GM12878 (cell line): ENCODE measurements around the gene ESCO1. TPM values are rescaled to one million over a fixed set of nuclear protein-coding genes. Genes with fewer than 3 reads are reported as not detected.
"Not testable (repeated sequence)": the region's sequence is repeated elsewhere in the genome, so short reads cannot be mapped to it uniquely, and the experiment has no call there.

ENCODE experiments used
- ATAC-seq: fragments of 200-7000 bp; cut with Tn5 transposase; 3 replicates; pipeline ENCODE4 v1.9.1; 2020; ENCODE audit warnings: mild to moderate bottlenecking, moderate library complexity
- BruUV-seq: library from RNA; stranded (reverse); fragments of 400-500 nt; replicated peaks from 2 replicates; lab custom pipeline; 2021; lab: Mats Ljungman, UMichigan
- CTCF ChIA-PET: fragments of 300-600 bp; sonication (Branson Sonifier 250); formaldehyde crosslinking; extraction: SDS; loops from one replicate; lab custom pipeline; 2021; ENCODE audit warnings: inconsistent platforms; lab: Yijun Ruan, JAX
- POLR2A ChIA-PET: fragments of 350-600 bp; formaldehyde crosslinking; extraction: SDS; loops from one replicate; lab custom pipeline; 2021; ENCODE audit warnings: inconsistent platforms; lab: Charles Lee
- RAD21 ChIA-PET: fragments of 300-600 bp; sonication (Branson Sonifier 250); formaldehyde crosslinking; loops from one replicate; lab custom pipeline; 2023; ENCODE audit warnings: antibody characterized with exemption; ENCODE audit not compliant: unreplicated experiment; lab: Charles Lee
- SMC1A ChIA-PET: fragments of 300-600 bp; sonication (Branson Sonifier 250); formaldehyde crosslinking; loops from one replicate; lab custom pipeline; 2023; ENCODE audit not compliant: unreplicated experiment, uncharacterized antibody; lab: Charles Lee
- DNase-seq: peaks from one replicate; pipeline ENCODE4 v3.0.0-alpha.2; 2011; ENCODE audit warnings: low read depth, low spot score
- FAIRE-seq: peaks from 3 replicates; lab custom pipeline; 2011; peaks lifted over from hg19 to GRCh38; lab: Jason Lieb, UNC
- H2AFZ ChIP-seq: 2 replicates; pipeline ENCODE4 v1.6.0; 2011; ENCODE audit warnings: low read depth, low read length, control low read depth; ENCODE audit not compliant: control insufficient read depth
- H3K27ac ChIP-seq: 2 replicates; pipeline ENCODE4 v1.5.1; 2011; ENCODE audit warnings: control low read depth; ENCODE audit not compliant: control insufficient read depth, insufficient read depth
- H3K27me3 ChIP-seq, 2 experiments: replicated peaks in 1 of 2; 2 replicates each; pipeline versions ENCODE4 v1.6.0 to v1.6.1; 2011; ENCODE audit warnings: low read length in 1 of 2; ENCODE audit not compliant: control insufficient read depth in 2 of 2, insufficient read depth in 2 of 2
- H3K36me3 ChIP-seq, 2 experiments: 2 replicates each; pipeline ENCODE4 v1.5.1; 2011; ENCODE audit warnings: low read length in 1 of 2; ENCODE audit not compliant: control insufficient read depth in 2 of 2, insufficient read depth in 2 of 2
- H3K4me1 ChIP-seq: 2 replicates; pipeline ENCODE4 v1.6.1; 2011; ENCODE audit warnings: mild to moderate bottlenecking, low read length, moderate library complexity, mixed read lengths; ENCODE audit not compliant: control insufficient read depth, insufficient read depth
- H3K4me2 ChIP-seq: 2 replicates; pipeline ENCODE4 v1.6.0; 2011; ENCODE audit warnings: control low read depth; ENCODE audit not compliant: control insufficient read depth, insufficient read depth
- H3K4me3 ChIP-seq: fragments of 200-600 bp; sonication (generic); 2 replicates; pipeline ENCODE4 v1.5.1; 2016
- H3K79me2 ChIP-seq: 2 replicates; pipeline ENCODE4 v1.6.0; 2011; ENCODE audit warnings: low read length; ENCODE audit not compliant: control insufficient read depth, insufficient read depth
- H3K9ac ChIP-seq: 2 replicates; pipeline ENCODE4 v1.8.0; 2011; ENCODE audit warnings: low read length, control low read depth, mixed read lengths; ENCODE audit not compliant: control insufficient read depth, insufficient read depth
- H3K9me3 ChIP-seq: replicated peaks from 3 replicates; pipeline ENCODE4 v1.5.1; 2011; ENCODE audit warnings: mild to moderate bottlenecking, low read length; ENCODE audit not compliant: control insufficient read depth, insufficient read depth
- H4K20me1 ChIP-seq: 2 replicates; pipeline ENCODE4 v1.6.0; 2011; ENCODE audit not compliant: control insufficient read depth, insufficient read depth
- MLLT1 ChIP-seq: fragments of 450-650 bp; IDR thresholded peaks from 2 replicates; pipeline ENCODE4 v1.6.1; 2016; ENCODE audit warnings: mild to moderate bottlenecking
- ZNF384 ChIP-seq: IDR thresholded peaks from 2 replicates; pipeline ENCODE4 v1.6.1; 2012; ENCODE audit warnings: low read depth, mild to moderate bottlenecking, low read length, improper control_type of control experiment, borderline replicate concordance
- WGBS: methylation state at CpG from one replicate; pipeline ENCODE4 v1.1.6; 2016; ENCODE audit warnings: low lambda C conversion rate; ENCODE audit not compliant: insufficient replicate concordance, insufficient coverage; ENCODE audit errors: missing lambda C conversion rate; 5-methylcytosine and 5-hydroxymethylcytosine counted together
- in situ Hi-C: fragments of 300-500 bp; cut with MboI; formaldehyde crosslinking; loops from 9 replicates; pipeline ENCODE4 v1.14.3; 2018; ENCODE audit warnings: mixed read lengths
- intact Hi-C: fragments of 100-400 bp; cut with micrococcal nuclease; formaldehyde crosslinking; loops from one replicate; pipeline ENCODE4 v1.14.2; 2022; ENCODE audit not compliant: unreplicated experiment
- polyA plus RNA-seq, 11 experiments: library from polyadenylated mRNA; depleted of rRNA in 4 of 11; unstranded in 6 of 11; stranded (reverse) in 5 of 11; fragments of >200 nt; fragmentation: Nextera tagmentation in 4 of 11; fragmentation: Illumina TruSeq in 1 of 11; extraction: Ambion mirVana in 4 of 11; extraction: Trizol in 1 of 11; gene quantifications; 1 replicate in 1 of 11; 2 replicates in 10 of 11; pipeline versions ENCODE4 v1.2.1 to v1.2.3, GENCODE V29; 2011 to 2016; ENCODE audit warnings: inconsistent platforms in 2 of 11, missing spikeins in 2 of 11, low read depth in 1 of 11
- total RNA-seq, 4 experiments: library from RNA; depleted of rRNA in 3 of 4; stranded (reverse); fragments of >200 nt in 3 of 4; fragmentation: Illumina TruSeq in 1 of 4; extraction: Trizol in 1 of 4; gene quantifications; 2 replicates each; pipeline versions ENCODE4 v1.2.1 to v1.2.3, GENCODE V29; 2013 to 2021

The ESCO1 gene
- total and polyA plus RNA-seq, 10 of the 15 experiments (the other 5 are each of a cell fraction or from before 2014, with no cell fraction given): 8.6 to 22.4 (median 12.4) TPM

GRCh38 chr18:21611401-21612124 lies 11.1 kb upstream of the ESCO1 start:
- not testable (repeated sequence) for FAIRE-seq

More at GRCh38 chr18:21611401-21612124, 11.1 kb upstream of the ESCO1 start:
- CTCF ChIA-PET: interaction anchor here (0.6 to 10.6 kb wide), 8 partner anchors 11 to 237 kb away, joined by 3 to 173 read pairs (median 6); partner anchors contain the start of genes ABHD3 and ESCO1
- WGBS: 57% methylated on average over 25 of the region's 30 CpGs
- not testable (repeated sequence) for H3K9me3 ChIP-seq, BruUV-seq, H4K20me1 ChIP-seq, H3K27me3 ChIP-seq, DNase-seq, H3K4me1 ChIP-seq, H3K36me3 ChIP-seq
- RAD21 ChIA-PET: interaction anchor here (1.9 to 2.4 kb wide), 2 partner anchors 10 to 136 kb away, joined by 5 to 17 read pairs; partner anchors contain the start of gene ESCO1
- Histone ChIP-seq H3K4me2 (peak overlapping the region; percentile 69), H3K4me3 (peak overlapping the region; percentile 83), H3K27ac (peak overlapping the region; percentile 95), H2AFZ (peak overlapping the region; percentile 83), H3K79me2 (peaks cover 42% of the 10 kb centered on the region), H3K9ac (peak overlapping the region; percentile 89)
- POLR2A ChIA-PET: interaction anchor here (0.6 to 3.2 kb wide), 5 partner anchors 9 to 64 kb away, joined by 4 to 19 read pairs (median 5); partner anchors contain the start of gene ESCO1
- TF ChIP-seq ZNF384 (0 out of 2 replicates have a peak, but pooled peaks have one; percentile 29), MLLT1 (peak; percentile 81)
- intact Hi-C loops: loop anchor here (1.0 to 10.0 kb wide), 4 partner anchors 93 to 243 kb away; partner anchors contain the start of genes ABHD3 and MIB1
- SMC1A ChIA-PET: interaction anchor here (0.8 to 2.5 kb wide), 4 partner anchors 9 to 128 kb away, joined by 3 to 17 read pairs (median 4); partner anchors contain the start of genes ESCO1 and MIB1
- in situ Hi-C loops: loop anchor here (25.0 kb wide), 2 partner anchors 549 to 1851 kb away; partner anchors contain the start of gene RIOK3
- ATAC-seq: peak; percentile 28
